ENCODE measurements around the gene TMEM182. TPM values are rescaled to one million over a fixed set of nuclear protein-coding genes. Genes with fewer than 3 reads are reported as not detected.

The TMEM182 gene
- polyA plus RNA-seq, 1 donor (not counting 4 experiments of a cell fraction or from before 2014, with no cell fraction given) = 3.5 TPM

DNA sequence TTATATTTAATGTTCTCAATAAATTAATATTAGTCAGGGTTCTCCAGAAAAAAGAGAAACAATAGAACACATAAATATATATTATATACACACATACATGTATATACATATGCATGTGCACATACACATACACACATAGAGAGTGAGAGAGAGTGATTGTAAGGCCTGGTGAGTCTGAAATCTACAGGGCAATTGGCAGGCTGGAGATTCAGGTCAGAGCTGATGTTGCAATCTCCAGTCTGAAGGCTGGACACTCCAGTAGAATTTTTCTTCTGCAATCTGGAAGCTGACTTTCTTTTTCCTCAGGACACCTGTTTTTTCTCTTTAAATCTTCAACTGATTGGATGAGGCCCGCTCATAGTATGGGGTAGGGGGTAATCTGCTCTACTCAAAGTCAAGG, 3.2 kb downstream of the TMEM182 start:
- no peaks in the 10 kb centered on the region for H3K79me2 ChIP-seq (ENCODE audit: control insufficient read depth, insufficient read depth, low read length)
- peaks cover 0 to 3% of the 10 kb centered on the region in 2 experiments for H3K36me3 ChIP-seq (ENCODE audit: control insufficient read depth in 2 of 2, extremely low read depth in 1 of 2, insufficient read depth in 2 of 2, low read length in 2 of 2)
- no peaks in the 10 kb centered on the region for H3K4me1 ChIP-seq (ENCODE audit: control insufficient read depth, extremely low read depth, insufficient read depth, low read length)
- no peak overlapping the region for H3K9ac ChIP-seq (ENCODE audit: control insufficient read depth, extremely low read depth, insufficient read depth, low read length)
- no peaks in the 10 kb centered on the region for H4K20me1 ChIP-seq (ENCODE audit: control insufficient read depth, extremely low read depth, insufficient read depth, low read length)
- dilution Hi-C loops (cut with MboI; ENCODE audit: extremely low pct_ligation_motif_present, low sequenced_read_pairs) = no loop called here
- no peak for FAIRE-seq
- no peaks in the 10 kb centered on the region for H3K9me3 ChIP-seq (ENCODE audit: control insufficient read depth, low read depth, low read length)
- no peak overlapping the region for H3K4me2 ChIP-seq (ENCODE audit: control insufficient read depth, extremely low read depth, insufficient read depth, low read depth, low read length)
- peaks cover 2% of the 10 kb centered on the region for H3K9me1 ChIP-seq (ENCODE audit: control insufficient read depth, extremely low read depth, insufficient read depth, low read length)
- no peak overlapping the region for H3K4me3 ChIP-seq (ENCODE audit: control insufficient read depth in 2 of 3, extremely low read depth in 1 of 3, insufficient read depth in 2 of 3, low read depth in 1 of 3, low read length in 3 of 3)
- H2AFZ ChIP-seq (ENCODE audit: control insufficient read depth, low read length) = no peak overlapping the region
- no peak for TF ChIP-seq CTCF (optimal IDR thresholded peaks at IDR 0.05 in 1 of 3, IDR thresholded peaks at IDR 0.05 in 1 of 3, conservative IDR thresholded peaks at IDR 0.05 in 1 of 3; ENCODE audit: extremely low read depth in 1 of 3, insufficient read depth in 2 of 3, low read length in 3 of 3)
- TF ChIP-seq EZH2 (IDR thresholded peaks at IDR 0.05; ENCODE audit: low read length) = no peak
- DNase-seq (ENCODE audit: low read depth, low spot score) = no peak
- no peak overlapping the region for H3K27ac ChIP-seq (ENCODE audit: control insufficient read depth, insufficient read depth, low read length)
- no peaks in the 10 kb centered on the region for H3K27me3 ChIP-seq (ENCODE audit: control insufficient read depth, extremely low read depth, insufficient read depth, low read length)

- no peak overlapping the region for H3K27ac ChIP-seq (ENCODE audit: control insufficient read depth, insufficient read depth, low read length)
- H3K4me1 ChIP-seq (ENCODE audit: control insufficient read depth, extremely low read depth, insufficient read depth, low read length) = no peaks in the 10 kb centered on the region
- no peak overlapping the region for H3K4me2 ChIP-seq (ENCODE audit: control insufficient read depth, extremely low read depth, insufficient read depth, low read depth, low read length)
- no peak overlapping the region for H3K9ac ChIP-seq (ENCODE audit: control insufficient read depth, extremely low read depth, insufficient read depth, low read length)
- no peak overlapping the region for H2AFZ ChIP-seq (ENCODE audit: control insufficient read depth, low read length)
- H3K4me3 ChIP-seq (ENCODE audit: control insufficient read depth in 2 of 3, extremely low read depth in 1 of 3, insufficient read depth in 2 of 3, low read depth in 1 of 3, low read length in 3 of 3) = no peak overlapping the region
- no peaks in the 10 kb centered on the region for H3K27me3 ChIP-seq (ENCODE audit: control insufficient read depth, extremely low read depth, insufficient read depth, low read length)
- TF ChIP-seq CTCF (optimal IDR thresholded peaks at IDR 0.05 in 1 of 3, IDR thresholded peaks at IDR 0.05 in 1 of 3, conservative IDR thresholded peaks at IDR 0.05 in 1 of 3; ENCODE audit: extremely low read depth in 1 of 3, insufficient read depth in 2 of 3, low read length in 3 of 3) = no peak
- TF ChIP-seq EZH2 (IDR thresholded peaks at IDR 0.05; ENCODE audit: low read length) = no peak
- dilution Hi-C loops (cut with MboI; ENCODE audit: extremely low pct_ligation_motif_present, low sequenced_read_pairs) = no loop called here
- H3K9me1 ChIP-seq (ENCODE audit: control insufficient read depth, extremely low read depth, insufficient read depth, low read length) = peaks cover 2% of the 10 kb centered on the region
- FAIRE-seq (no peak), DNase-seq (ENCODE audit: low read depth, low spot score) (no peak)
- H3K36me3 ChIP-seq (ENCODE audit: control insufficient read depth in 2 of 2, extremely low read depth in 1 of 2, insufficient read depth in 2 of 2, low read length in 2 of 2) = peaks cover 0 to 3% of the 10 kb centered on the region in 2 experiments
- H3K9me3 ChIP-seq (ENCODE audit: control insufficient read depth, low read depth, low read length) = no peaks in the 10 kb centered on the region
- no peaks in the 10 kb centered on the region for H3K79me2 ChIP-seq (ENCODE audit: control insufficient read depth, insufficient read depth, low read length)
- H4K20me1 ChIP-seq (ENCODE audit: control insufficient read depth, extremely low read depth, insufficient read depth, low read length) = no peaks in the 10 kb centered on the region
Observed at GRCh38 chr2:102768253-102768652, 6.4 kb downstream of the TMEM182 start.

All from keratinocyte (primary cell).